ENCODE results near the gene PCIF1. TPM values are rescaled to one million over a fixed set of nuclear protein-coding genes. Genes with fewer than 3 reads are reported as not detected.
"Not testable (repeated sequence)": the region's sequence is repeated elsewhere in the genome, so short reads cannot be mapped to it uniquely, and the experiment has no call there.

PCIF1 gene
- total and polyA plus RNA-seq, 2 donors, result 11.5 to 44.0 TPM

GRCh38 chr20:45897289-45897688 lies 37.2 kb upstream of the PCIF1 start:
- H3K4me1 ChIP-seq (ENCODE audit: insufficient read depth), result no peaks in the 10 kb centered on the region
- H3K27ac ChIP-seq (ENCODE audit: low read depth), result no peak overlapping the region
- no peak overlapping the region for H3K4me3 ChIP-seq (ENCODE audit: low read depth, low read length)
- no peak for DNase-seq (ENCODE audit: extremely low spot score)
- H3K36me3 ChIP-seq (ENCODE audit: insufficient read depth), result peaks cover 4% of the 10 kb centered on the region
- WGBS, result 84% methylated on average over 2 of the region's 2 CpGs

GRCh38 chr20:45897692-45898091 lies 36.8 kb upstream of the PCIF1 start:
- H3K27ac ChIP-seq (ENCODE audit: low read depth), result no peak overlapping the region
- DNase-seq (ENCODE audit: extremely low spot score), result no peak
- H3K36me3 ChIP-seq (ENCODE audit: insufficient read depth), result peaks cover 4% of the 10 kb centered on the region
- no peak overlapping the region for H3K4me3 ChIP-seq (ENCODE audit: low read depth, low read length)
- no peaks in the 10 kb centered on the region for H3K4me1 ChIP-seq (ENCODE audit: insufficient read depth)
- 95% methylated on average over 7 of the region's 7 CpGs for WGBS

GRCh38 chr20:45898285-45898684 lies 36.2 kb upstream of the PCIF1 start:
- Histone ChIP-seq H3K4me3 (ENCODE audit: low read depth, low read length) (no peak overlapping the region), H3K36me3 (ENCODE audit: insufficient read depth) (peaks cover 4% of the 10 kb centered on the region), H3K27ac (ENCODE audit: low read depth) (no peak overlapping the region), H3K4me1 (ENCODE audit: insufficient read depth) (no peaks in the 10 kb centered on the region)
- DNase-seq (ENCODE audit: extremely low spot score), result no peak
- 82% methylated on average over 12 of the region's 12 CpGs for WGBS

- no peaks in the 10 kb centered on the region for H3K4me1 ChIP-seq (ENCODE audit: insufficient read depth)
- peaks cover 4% of the 10 kb centered on the region for H3K36me3 ChIP-seq (ENCODE audit: insufficient read depth)
- 87% methylated on average over 13 of the region's 13 CpGs for WGBS
Observed at GRCh38 chr20:45899046-45899835, 35.2 kb upstream of the PCIF1 start.

GRCh38 chr20:45901332-45901731 lies 33.2 kb upstream of the PCIF1 start:
- H3K36me3 ChIP-seq (ENCODE audit: insufficient read depth); DNase-seq (ENCODE audit: extremely low spot score); H3K27ac ChIP-seq (ENCODE audit: low read depth); H3K4me1 ChIP-seq (ENCODE audit: insufficient read depth); H3K4me3 ChIP-seq (ENCODE audit: low read depth, low read length): not testable (repeated sequence)
- WGBS, result 96% methylated on average over 6 of the region's 6 CpGs

More at GRCh38 chr20:45899046-45899835, 35.2 kb upstream of the PCIF1 start:
- Histone ChIP-seq H3K27ac (ENCODE audit: low read depth) (no peak overlapping the region), H3K4me3 (ENCODE audit: low read depth, low read length) (no peak overlapping the region)
- DNase-seq (ENCODE audit: extremely low spot score), result no peak

GRCh38 chr20:45902199-45902701 lies 32.2 kb upstream of the PCIF1 start:
- no peaks in the 10 kb centered on the region for H3K4me1 ChIP-seq (ENCODE audit: insufficient read depth)
- H3K4me3 ChIP-seq (ENCODE audit: low read depth, low read length), result no peak overlapping the region
- peaks cover 3% of the 10 kb centered on the region for H3K36me3 ChIP-seq (ENCODE audit: insufficient read depth)
- DNase-seq (ENCODE audit: extremely low spot score), result no peak
- WGBS, result 93% methylated on average over 14 of the region's 14 CpGs
- H3K27ac ChIP-seq (ENCODE audit: low read depth), result no peak overlapping the region

- Histone ChIP-seq H3K4me3 (ENCODE audit: low read depth, low read length) (no peak overlapping the region), H3K27ac (ENCODE audit: low read depth) (no peak overlapping the region), H3K4me1 (ENCODE audit: insufficient read depth) (no peaks in the 10 kb centered on the region), H3K36me3 (ENCODE audit: insufficient read depth) (no peaks in the 10 kb centered on the region)
- 83% methylated on average over 16 of the region's 16 CpGs for WGBS
- no peak for DNase-seq (ENCODE audit: extremely low spot score)
Observed at GRCh38 chr20:45904583-45905504, 29.6 kb upstream of the PCIF1 start.

- Histone ChIP-seq H3K27ac (ENCODE audit: low read depth) (no peak overlapping the region), H3K4me1 (ENCODE audit: insufficient read depth) (no peaks in the 10 kb centered on the region), H3K36me3 (ENCODE audit: insufficient read depth) (no peaks in the 10 kb centered on the region), H3K4me3 (ENCODE audit: low read depth, low read length) (no peak overlapping the region)
- WGBS, result 89% methylated on average over 8 of the region's 8 CpGs
- DNase-seq (ENCODE audit: extremely low spot score), result no peak
Observed at GRCh38 chr20:45905505-45906079, 28.9 kb upstream of the PCIF1 start.

GRCh38 chr20:45907219-45907948 lies 27.1 kb upstream of the PCIF1 start:
- H3K27ac ChIP-seq (ENCODE audit: low read depth), result no peak overlapping the region
- WGBS, result 94% methylated on average over 17 of the region's 17 CpGs
- H3K4me3 ChIP-seq (ENCODE audit: low read depth, low read length), result no peak overlapping the region
- H3K4me1 ChIP-seq (ENCODE audit: insufficient read depth), result no peaks in the 10 kb centered on the region
- DNase-seq (ENCODE audit: extremely low spot score), result no peak
- H3K36me3 ChIP-seq (ENCODE audit: insufficient read depth), result no peaks in the 10 kb centered on the region

GRCh38 chr20:45908084-45908483 lies 26.4 kb upstream of the PCIF1 start:
- no peak for DNase-seq (ENCODE audit: extremely low spot score)
- no peaks in the 10 kb centered on the region for H3K36me3 ChIP-seq (ENCODE audit: insufficient read depth)
- WGBS, result 97% methylated on average over 2 of the region's 2 CpGs
- H3K27ac ChIP-seq (ENCODE audit: low read depth), result no peak overlapping the region
- no peaks in the 10 kb centered on the region for H3K4me1 ChIP-seq (ENCODE audit: insufficient read depth)
- no peak overlapping the region for H3K4me3 ChIP-seq (ENCODE audit: low read depth, low read length)

GRCh38 chr20:45909336-45909808 lies 25.1 kb upstream of the PCIF1 start:
- no peak overlapping the region for H3K27ac ChIP-seq (ENCODE audit: low read depth)

GRCh38 chr20:45909817-45910669 lies 24.4 kb upstream of the PCIF1 start:
- Histone ChIP-seq H3K27ac (ENCODE audit: low read depth) (no peak overlapping the region), H3K4me1 (ENCODE audit: insufficient read depth) (no peaks in the 10 kb centered on the region), H3K36me3 (ENCODE audit: insufficient read depth) (no peaks in the 10 kb centered on the region), H3K4me3 (ENCODE audit: low read depth, low read length) (no peak overlapping the region)
- no peak for DNase-seq (ENCODE audit: extremely low spot score)
- 81% methylated on average over 22 of the region's 22 CpGs for WGBS

More at GRCh38 chr20:45909336-45909808, 25.1 kb upstream of the PCIF1 start:
- Histone ChIP-seq H3K36me3 (ENCODE audit: insufficient read depth) (no peaks in the 10 kb centered on the region), H3K4me1 (ENCODE audit: insufficient read depth) (no peaks in the 10 kb centered on the region), H3K4me3 (ENCODE audit: low read depth, low read length) (no peak overlapping the region)
- 89% methylated on average over 12 of the region's 12 CpGs for WGBS
- no peak for DNase-seq (ENCODE audit: extremely low spot score)

Data from urinary bladder (tissue), 4 donors.